ENCODE data around the gene WNT6.

The WNT6 gene

DNA sequence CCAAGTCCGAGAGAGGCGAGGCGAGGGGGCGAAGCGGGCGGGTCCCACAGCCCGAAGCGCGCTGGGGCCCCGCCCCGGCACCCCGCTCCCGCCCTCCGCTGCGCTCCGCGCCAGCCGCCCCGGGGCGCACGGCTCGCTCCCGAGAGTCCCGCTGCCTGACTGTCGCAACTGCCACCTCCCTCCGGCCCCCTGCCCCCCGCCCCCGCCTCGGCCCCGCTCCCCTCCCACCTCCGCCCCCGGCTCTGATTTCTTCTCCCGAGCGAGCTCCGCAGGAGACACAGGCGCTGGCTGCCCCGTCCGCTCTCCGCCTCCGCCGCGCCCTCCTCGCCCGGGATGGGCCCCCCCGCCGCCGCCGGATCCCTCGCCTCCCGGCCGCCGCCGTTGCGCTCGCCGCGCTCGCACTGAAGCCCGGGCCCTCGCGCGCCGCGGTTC, at the start of gene WNT6:
Gene WNT6 (plus strand): TSS at position 250 of the 432 bp plus-strand sequence. CDS start 233 bp downstream, outside the sequence.
- DNase-seq (ENCODE audit: low read depth): no peak

DNA sequence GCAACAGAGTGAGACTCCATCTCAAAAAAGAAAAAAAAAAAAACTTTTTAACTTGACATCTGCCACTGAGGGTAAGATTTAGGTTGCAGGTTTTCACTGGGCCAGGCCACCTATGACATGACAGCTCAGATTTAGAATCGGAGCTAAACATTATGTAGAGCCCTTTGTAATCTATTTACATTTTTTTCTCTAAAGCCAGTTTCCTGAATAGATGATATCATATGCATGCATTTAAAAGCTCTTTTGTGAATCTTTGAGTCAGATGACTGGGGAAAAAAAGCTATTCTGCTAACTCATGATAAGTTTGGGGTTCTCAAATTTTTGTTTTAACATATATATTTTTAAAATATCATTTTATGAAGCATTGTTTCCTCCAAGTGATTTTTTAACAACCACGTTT, 49.3 kb upstream of the WNT6 start:
- no peak for DNase-seq (ENCODE audit: low read depth)

DNA sequence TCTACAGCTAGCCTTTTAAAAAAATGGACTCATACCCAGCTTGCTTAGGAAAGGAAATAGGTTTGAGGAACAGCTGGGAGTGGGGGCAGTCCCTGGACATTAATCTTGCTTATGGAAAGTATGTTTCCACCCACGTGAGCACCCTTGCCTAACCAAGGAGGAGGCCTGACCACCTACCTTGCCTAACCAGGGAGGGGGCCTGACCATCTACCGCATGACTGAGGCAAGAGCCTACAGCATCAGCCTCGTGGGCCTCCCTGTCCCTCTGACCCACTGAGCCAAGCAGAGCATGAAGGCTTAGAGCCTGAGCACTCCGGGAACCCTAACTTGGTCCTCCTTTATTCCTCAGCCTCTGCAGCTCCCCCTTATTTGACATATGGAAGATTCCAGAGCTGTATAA, 48.2 kb upstream of the WNT6 start:
- no peak for DNase-seq (ENCODE audit: low read depth)

DNA sequence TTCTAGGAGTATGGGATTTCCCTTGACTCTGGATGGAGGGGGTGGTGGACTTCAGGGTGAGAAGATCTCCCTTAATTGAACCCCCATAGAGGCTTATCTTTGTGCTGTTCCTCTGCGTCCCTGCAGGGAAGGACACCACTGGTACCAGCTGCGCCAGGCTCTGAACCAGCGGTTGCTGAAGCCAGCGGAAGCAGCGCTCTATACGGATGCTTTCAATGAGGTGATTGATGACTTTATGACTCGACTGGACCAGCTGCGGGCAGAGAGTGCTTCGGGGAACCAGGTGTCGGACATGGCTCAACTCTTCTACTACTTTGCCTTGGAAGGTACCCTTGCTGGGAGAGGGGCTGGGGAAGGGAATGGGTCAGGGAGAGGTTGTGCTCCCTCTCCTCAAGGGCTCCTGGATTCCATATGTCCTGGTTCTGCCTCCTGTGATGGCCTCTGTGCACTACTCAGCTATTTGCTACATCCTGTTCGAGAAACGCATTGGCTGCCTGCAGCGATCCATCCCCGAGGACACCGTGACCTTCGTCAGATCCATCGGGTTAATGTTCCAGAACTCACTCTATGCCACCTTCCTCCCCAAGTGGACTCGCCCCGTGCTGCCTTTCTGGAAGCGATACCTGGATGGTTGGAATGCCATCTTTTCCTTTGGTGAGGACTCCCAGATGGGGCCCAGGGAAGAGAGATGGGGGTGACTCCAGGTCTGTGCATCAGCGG, 47.3 kb upstream of the WNT6 start:
- no peak for DNase-seq (ENCODE audit: low read depth)

GRCh38 chr2:218812861-218813260, 46.7 kb upstream of the WNT6 start:
- no peak for DNase-seq (ENCODE audit: low read depth)

GRCh38 chr2:218813771-218814460, 45.7 kb upstream of the WNT6 start:
- no peak for DNase-seq (ENCODE audit: low read depth)

DNA sequence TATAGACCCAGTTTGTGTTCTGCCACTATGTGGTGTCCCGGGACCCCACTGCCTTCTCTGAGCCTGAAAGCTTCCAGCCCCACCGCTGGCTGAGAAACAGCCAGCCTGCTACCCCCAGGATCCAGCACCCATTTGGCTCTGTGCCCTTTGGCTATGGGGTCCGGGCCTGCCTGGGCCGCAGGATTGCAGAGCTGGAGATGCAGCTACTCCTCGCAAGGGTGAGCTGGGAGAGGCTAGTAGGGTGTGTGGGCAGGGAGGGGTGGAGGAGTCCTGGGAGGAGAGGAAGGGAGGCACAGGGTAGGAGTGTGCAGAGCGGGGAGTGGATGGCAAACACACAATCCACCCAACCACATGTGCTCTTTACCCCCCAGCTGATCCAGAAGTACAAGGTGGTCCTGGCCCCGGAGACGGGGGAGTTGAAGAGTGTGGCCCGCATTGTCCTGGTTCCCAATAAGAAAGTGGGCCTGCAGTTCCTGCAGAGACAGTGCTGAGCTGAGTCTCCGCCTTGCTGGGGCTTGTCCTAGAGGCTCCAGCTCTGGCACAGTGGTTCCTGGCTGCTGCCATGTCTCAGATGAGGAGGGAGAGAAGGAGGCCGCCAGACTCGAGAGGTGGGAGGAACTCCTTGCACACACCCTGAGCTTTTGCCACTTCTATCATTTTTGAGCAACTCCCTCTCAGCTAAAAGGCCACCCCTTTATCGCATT, 44.9 kb upstream of the WNT6 start:
- DNase-seq (ENCODE audit: low read depth): no peak

- DNase-seq (ENCODE audit: low read depth): no peak
Observed at GRCh38 chr2:218815244-218815637, 44.4 kb upstream of the WNT6 start.

- DNase-seq (ENCODE audit: low read depth): no peak
Observed at GRCh38 chr2:218815649-218816048, 44.0 kb upstream of the WNT6 start.

DNA sequence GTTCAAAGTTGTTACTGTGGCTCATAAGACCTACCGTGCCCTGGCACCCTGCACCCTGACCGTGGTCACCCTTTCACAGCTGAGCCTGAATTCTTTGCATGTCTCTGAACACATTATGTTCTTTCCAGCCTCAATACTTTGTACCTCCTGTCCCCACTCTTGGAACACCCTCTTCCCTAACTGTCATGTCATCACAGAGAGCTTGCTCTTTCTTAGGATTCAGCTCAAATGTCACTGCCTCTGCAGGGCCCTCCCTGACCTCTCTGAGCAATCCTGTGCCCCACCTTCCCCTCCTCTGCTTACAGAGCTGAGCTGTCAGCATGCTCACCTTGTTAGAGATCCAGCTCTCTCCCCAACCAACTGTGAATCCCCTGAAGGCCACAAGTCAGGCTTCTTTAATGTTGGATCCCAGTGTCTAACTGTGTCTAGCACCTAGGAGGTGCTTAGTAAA, 43.0 kb upstream of the WNT6 start:
- no peak for DNase-seq (ENCODE audit: low read depth)

DNA sequence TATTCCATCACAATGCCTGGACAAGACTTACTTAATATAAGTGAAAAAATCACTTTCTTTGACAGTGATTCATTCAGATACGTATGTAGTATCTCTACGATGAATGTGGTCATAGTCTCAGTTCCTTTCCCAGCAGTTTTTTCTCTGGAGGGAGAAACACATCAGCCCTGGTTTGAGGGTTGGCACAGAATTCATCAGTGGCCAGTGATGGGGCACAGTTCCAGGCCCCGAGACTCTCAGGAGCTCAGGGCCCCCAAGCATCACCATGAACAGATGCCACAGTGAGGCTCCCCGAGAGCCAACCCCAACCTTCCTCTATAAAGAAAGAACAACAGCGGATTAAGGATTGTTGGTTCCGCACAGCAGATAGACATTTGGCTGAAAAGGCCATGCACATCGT, 40.5 kb upstream of the WNT6 start:
- no peak for DNase-seq (ENCODE audit: low read depth)

- no peak for DNase-seq (ENCODE audit: low read depth)
Observed at GRCh38 chr2:218820746-218821369, 38.7 kb upstream of the WNT6 start.

- DNase-seq (ENCODE audit: low read depth): no peak
Observed at GRCh38 chr2:218821605-218822211, 37.9 kb upstream of the WNT6 start.

DNA sequence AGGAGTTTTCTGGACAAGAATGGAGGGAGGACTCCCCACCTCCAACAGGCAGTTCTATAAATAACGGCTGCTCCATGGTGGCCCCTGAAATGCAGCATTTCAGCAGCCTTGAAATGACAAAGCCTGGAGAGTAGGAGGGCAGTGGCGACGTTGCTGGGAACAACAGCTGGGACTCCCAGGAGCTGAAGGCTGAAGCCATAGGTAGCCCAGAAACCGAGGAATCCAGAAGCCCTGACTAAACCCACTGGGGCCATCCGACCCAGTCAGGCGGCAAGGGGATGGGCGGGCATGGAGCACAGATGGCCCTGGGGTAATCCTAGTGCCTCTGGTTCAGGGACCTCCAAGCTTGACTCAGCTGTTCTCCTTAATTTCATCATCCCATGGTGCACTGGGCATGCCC, 37.0 kb upstream of the WNT6 start:
- no peak for DNase-seq (ENCODE audit: low read depth)

DNA sequence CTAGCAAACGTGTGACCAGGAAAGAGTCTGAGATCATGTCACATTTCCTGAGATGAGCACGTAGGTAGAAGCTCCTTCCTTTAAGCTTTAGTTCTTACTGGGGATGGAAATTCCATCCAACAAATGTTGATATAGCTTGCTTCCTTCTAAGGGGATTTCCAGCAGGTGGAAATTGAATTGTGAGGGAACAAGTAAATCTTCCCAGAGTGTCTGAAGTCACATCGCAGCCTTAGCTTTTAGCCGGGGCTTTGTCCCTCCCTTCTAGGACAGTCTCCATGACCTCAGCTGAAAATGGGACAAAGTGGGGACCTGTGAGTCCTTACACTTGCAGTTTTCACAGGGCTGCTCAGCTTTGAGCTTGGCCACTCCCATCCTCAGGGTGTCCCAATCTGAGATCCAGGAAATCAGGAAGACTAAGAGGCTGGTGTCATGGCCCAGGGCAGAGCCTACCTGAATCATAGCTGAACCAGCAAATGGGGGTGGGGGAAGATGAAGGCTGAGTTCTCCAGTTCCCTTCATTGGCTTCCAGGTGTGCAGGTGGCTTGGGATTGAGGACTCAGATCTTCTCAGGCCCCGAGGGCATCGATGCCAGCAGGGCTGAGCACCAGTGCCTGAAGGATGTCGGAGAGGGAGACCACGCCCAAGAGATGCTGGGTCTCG, 36.3 kb upstream of the WNT6 start:
- no peak for DNase-seq (ENCODE audit: low read depth)

- DNase-seq (ENCODE audit: low read depth): no peak
Observed at GRCh38 chr2:218824004-218824403, 35.6 kb upstream of the WNT6 start.

GRCh38 chr2:218826791-218827190, 32.8 kb upstream of the WNT6 start:
- DNase-seq (ENCODE audit: low read depth): no peak

- DNase-seq (ENCODE audit: low read depth): no peak
Observed at GRCh38 chr2:218827701-218828476, 31.7 kb upstream of the WNT6 start.

GRCh38 chr2:218828477-218828778, 31.2 kb upstream of the WNT6 start:
- no peak for DNase-seq (ENCODE audit: low read depth)

DNA sequence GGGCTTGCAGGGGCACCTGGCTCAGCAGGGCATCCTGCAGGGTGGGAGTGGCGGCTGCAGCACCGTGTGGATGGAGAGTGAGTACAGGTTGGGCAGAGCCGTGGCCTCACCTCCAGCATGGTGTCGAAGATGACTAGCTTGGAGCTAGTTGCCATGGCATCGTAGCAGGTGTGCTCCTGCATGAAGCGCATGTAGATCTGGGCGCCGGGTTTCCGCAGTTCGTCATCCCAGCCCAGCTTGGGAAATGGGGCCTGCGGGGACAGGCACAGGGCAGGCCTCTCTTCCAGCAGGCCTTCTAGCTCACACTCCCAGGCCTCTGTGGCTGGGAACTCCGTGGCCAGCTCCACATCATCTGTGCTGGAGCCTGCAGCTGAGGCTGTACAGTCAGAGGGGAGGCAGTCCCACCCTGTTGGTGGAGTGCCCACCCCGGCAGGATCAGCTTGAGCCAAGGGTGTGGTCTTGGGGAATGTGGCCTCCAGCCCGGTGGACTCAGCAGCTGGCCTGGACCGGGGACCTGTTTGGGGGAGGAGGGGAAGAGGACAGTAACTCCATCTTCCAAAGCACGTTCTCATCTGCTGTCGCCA, 29.6 kb upstream of the WNT6 start:
- DNase-seq (ENCODE audit: low read depth): no peak
